RCC 7860 (cell line): ENCODE measurements around the gene TBC1D20.
"Not testable (repeated sequence)": the region's sequence is repeated elsewhere in the genome, so short reads cannot be mapped to it uniquely, and the experiment has no call there.

Source experiments
- DNase-seq: peaks from one replicate; pipeline ENCODE4 v3.0.0-alpha.2; 2015; ENCODE audit warnings: low spot score
- FAIRE-seq: peaks from 2 replicates; lab custom pipeline; 2012; peaks lifted over from hg19 to GRCh38; lab: Jason Lieb, UNC

The TBC1D20 gene

DNA sequence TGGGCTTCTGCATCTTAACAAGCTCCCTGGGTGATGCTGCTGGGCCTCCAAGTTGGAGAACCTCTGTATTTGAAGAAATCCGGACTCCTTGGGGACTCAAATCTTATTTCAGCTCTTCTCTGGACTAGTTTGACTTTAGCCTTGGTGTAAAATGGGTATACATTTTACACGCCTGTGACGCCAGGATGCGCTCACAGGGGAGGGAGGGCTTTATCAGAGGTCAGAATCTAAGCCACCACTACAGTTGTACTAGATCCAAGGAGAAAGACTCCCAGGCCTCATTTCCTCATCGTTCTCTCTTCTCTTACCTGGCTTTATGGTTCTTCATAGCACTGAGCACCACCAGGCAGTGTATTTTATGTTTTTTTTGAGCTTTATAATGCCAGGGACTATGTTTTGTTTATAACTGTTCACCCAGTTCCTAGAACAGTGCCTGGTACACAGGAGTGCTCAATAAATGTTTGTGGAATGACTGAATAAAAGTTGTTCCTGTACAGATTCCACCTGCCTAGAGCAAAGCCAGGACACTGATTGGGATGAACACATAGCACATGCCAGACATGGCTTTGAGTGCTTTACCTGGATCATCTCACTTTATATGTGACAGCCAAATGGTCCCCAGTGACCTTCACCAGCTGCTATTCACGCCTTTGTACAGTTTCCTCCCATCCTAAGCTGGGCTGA lies 59.3 kb downstream of the TBC1D20 start:
- no peak for DNase-seq

DNA sequence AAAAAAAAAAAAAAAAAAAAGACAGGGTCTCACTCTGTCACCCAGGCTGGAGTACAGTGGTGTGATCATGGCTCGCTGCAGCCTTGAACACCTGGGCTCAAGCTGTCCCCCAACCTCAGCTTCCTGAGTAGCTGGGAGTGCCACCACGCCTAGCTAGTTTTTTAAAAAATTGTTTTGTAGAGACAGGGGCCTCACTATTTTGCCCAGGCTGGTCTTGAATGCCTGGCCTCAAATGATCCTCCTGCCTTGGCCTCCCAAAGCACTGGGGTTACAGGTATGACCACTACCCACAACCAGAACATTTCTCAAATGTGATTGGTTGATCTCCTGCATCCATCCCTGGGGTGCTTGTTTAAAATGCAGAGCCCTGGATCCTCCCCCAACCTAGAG lies 59.8 kb downstream of the TBC1D20 start:
- DNase-seq (no peak), FAIRE-seq (no peak)

More for the DNA sequence above, 59.3 kb downstream of the TBC1D20 start:
- no peak for FAIRE-seq

DNA sequence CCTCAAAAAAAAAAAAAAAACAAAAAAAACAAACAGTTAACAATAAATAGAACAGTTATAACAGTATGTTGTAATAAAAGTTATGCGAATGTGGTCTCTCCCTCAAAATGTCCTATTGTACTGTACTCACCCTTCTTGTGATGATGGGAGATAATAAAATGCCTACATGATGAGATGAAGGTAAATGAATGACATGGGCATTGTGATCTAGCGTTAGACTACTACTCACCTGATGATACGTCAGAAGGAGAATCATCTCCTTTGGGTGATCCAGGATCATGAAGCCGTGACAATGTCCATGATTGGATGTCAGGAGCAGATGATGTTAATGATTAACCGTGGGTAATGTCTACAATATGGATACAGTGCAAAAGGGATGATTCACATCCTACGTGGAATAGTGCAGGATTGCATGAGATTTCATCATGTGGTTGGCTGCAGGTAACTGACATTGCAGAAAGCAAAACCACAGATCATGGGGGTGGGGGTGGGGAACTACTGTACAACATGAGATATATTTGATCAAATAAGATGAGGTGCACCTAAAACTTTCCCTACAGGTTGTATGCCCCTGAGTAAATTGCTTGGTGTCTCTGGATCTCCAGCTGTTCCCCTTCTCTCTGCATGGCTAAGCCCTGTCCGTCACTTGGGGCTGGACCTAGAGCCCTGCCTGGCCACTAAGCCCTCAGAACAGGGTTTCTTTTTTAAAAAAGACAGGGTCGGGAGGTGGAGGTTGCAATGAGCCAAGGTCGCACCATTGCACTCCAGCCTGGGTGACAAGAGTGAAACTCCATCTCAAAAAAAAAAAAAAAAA lies 60.4 kb downstream of the TBC1D20 start:
- peak; percentile 99 for FAIRE-seq

DNA sequence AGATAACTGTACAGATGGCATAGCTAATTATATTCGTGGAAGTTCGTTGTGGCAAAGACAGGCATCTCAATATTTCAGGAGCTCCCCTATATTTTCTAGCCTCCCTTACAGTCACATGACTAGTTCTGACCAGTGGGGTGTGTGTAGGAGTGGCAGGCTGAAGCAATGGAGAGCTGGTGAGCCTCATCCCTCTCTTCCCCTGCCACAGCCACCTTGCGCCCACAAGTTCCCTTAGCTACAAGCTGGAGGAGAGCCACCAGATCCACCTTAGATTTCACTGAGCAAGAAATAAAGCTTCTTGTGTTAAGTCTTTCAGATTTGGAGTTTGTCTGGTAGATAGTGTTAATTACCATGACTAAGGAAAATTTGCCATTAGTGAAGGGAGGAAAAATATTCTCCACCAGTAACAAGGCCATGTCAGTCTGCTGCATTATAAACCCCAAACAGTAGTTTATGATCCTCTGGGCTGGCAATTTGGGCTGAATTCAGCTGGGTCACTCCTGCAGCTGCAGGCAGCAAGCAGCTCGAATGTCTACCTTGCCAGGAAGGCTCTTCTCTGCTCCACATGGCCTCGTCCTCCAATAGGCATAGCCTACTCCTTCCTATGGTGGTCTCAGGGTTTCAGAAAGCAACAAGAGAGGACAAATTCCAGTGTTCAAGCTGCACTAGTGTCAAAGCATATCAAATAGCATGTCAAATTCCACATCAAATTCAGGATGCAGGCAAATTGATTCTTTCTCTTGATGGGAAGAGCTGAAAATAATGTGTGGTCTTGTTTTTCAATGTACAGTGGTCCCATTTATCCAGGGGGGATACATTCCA lies 61.7 kb downstream of the TBC1D20 start:
- FAIRE-seq (no peak), DNase-seq (no peak)

More for the DNA sequence above, 60.4 kb downstream of the TBC1D20 start:
- peak; percentile 100 for DNase-seq

DNA sequence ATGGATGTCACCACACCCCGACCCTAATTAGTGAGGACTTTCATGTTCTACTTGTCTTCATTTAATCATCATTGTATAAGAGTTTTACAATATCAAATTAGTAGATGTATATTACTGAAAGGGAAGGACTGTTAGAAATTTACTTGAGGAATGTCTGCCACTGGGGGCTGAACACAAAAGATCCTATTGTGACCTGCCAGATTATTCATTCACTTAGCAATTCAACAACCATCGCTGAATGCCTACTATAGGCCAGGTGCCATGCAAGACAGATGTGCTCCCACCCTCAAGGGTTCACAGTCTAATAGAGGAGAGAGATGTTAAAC lies 62.2 kb downstream of the TBC1D20 start:
- DNase-seq (no peak), FAIRE-seq (no peak)

DNA sequence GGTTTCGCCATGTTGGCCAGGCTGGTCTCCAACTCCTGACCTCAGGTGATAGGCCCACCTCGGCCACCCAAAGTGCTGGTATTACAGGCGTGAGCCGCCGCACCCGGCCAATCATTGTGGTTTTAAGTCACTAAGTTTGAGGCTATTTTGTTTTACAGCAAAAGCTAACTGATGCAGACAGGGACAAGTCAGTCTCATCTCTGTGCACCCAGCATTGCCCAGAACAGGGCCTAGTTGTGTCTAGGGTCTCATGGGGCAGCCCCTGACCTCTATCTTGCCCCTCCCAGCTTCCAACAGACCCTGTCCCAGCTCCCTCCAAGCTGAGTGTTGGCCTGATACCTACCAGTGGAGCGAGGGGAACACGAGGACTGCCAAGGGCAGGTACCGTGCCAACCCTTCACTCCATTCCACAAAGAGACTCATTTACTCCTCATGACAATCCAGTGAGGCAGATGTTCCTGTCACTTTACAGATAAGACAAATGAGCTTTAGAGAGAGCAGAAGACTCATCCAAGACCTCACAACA lies 63.1 kb downstream of the TBC1D20 start:
- FAIRE-seq (no peak), DNase-seq (no peak)

DNA sequence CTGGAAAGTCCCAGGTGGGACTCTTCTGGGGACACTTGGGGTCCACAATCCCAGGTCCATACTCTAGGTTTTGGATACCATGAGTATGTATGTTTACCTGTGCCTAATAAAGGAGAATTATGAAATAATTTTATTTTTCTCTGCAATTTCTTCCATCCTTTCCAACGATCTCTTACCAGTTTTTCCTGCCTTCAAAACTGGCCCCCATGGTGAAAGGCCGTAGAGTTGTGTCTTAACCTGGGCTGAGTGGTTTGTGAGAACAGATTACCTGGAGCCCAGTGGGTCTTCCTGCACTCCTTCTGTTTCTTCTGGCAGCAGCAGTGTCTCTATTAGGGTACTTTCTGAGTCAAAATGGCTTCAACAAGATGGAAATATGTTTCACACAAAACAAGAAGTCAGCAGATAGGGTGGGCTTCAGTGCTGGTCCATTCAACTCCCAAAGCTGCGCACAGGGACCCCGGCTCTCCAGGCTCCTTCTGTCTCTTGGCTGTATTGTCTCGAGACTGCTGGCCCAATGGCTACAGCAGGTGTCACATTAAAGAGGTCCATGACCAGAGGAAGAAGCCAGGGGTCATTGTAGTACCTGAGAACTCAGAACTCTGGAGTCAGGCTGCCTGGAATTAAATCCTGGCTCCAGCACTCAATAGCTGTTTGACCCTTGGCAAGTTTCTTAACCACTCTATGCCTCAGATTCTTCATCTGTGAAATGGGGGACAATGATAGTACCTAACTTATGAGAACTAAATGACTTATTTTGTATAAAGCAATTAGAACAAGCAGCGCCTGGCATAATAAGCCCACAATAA lies 64.7 kb downstream of the TBC1D20 start:
- DNase-seq (no peak), FAIRE-seq (no peak)

DNA sequence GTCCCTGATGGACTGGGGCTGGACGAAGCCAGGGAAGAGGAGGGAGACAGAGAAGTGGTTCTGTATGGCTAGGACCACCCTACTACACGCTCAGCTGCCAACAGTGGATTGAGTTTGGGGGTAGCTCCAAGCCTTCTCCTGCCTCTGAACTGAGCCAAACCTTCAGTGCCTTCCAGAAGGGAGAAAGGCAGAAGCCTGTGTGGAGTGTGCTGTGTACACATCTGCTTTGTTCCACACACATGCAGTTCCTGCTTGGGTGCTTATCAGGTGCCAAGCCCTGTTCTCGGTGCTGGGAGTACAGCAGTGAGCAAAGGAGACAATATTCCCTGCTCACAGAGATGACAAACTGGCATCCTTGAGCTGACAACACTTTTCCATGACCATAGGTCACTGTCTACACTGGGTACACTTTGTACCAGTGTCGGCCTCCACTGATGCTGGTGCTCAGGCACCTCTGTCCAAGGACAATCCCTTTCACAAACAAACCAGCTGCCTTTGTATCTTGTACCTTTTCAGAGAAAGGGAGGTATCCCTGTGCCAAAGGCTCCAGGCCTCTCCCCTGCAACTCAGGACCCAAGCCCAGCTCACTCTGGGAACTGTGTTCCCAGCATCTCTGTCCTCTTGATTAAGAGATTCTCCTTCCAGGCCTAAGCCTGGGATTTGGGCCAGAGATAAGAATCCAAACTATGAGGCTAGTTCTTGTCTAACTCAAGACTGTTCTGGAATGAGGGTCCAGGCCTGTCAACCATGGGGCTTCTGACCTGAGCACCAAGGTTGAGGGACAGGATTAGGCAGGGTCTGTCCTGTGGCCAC lies 65.5 kb downstream of the TBC1D20 start:
- DNase-seq = no peak
- FAIRE-seq = no peak

DNA sequence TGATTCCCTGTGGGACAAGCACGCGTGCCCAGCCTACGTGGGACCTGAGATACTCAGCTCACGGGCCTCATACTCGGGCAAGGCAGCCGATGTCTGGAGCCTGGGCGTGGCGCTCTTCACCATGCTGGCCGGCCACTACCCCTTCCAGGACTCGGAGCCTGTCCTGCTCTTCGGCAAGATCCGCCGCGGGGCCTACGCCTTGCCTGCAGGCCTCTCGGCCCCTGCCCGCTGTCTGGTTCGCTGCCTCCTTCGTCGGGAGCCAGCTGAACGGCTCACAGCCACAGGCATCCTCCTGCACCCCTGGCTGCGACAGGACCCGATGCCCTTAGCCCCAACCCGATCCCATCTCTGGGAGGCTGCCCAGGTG lies 66.1 kb downstream of the TBC1D20 start:
- FAIRE-seq (no peak), DNase-seq (no peak)

DNA sequence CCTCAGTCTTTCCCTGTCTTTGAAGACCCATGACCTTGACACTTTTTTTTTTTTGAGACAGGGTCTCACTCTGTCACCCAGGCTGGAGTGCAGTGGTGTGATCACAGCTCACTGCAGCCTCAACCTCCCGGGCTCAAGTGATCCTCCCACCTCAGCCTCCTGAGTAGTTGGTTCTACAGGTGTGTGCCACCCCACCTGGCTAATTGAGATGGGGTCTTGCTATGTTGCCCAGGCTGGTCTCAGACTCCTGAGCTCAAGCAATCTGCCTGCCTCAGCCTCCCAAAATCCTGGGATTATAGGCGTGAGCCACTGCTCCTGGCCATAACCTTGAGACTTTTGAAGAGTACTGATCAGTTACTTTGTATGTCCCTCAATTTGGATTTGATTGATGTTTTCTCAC lies 69.0 kb downstream of the TBC1D20 start:
- not testable (repeated sequence) for FAIRE-seq, DNase-seq

DNA sequence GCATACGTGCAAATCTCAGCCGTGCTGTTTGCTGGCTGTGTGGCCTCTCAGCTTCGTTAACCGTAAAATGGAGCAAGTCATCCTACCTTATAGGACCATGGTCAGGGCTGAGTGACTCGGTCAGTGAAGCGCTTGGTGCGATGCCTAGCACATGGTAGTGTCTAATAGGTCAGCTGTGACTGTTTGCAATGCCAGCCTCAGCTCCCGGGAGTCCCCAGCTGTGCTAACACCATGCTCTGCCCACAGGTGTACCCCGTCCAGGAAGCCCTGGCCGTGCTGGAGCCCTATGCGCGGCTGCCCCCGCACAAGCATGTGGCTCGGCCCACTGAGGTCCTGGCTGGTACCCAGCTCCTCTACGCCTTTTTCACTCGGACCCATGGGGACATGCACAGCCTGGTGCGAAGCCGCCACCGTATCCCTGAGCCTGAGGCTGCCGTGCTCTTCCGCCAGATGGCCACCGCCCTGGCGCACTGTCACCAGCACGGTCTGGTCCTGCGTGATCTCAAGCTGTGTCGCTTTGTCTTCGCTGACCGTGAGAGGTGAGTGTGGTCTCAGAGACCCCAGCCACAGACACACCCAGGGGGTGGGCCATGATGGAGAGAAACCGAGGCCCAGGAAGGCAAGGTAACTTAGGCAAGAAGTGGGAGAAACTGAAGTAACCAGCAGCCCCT lies 71.2 kb downstream of the TBC1D20 start:
- FAIRE-seq (peak; percentile 97), DNase-seq (peak; percentile 98)

DNA sequence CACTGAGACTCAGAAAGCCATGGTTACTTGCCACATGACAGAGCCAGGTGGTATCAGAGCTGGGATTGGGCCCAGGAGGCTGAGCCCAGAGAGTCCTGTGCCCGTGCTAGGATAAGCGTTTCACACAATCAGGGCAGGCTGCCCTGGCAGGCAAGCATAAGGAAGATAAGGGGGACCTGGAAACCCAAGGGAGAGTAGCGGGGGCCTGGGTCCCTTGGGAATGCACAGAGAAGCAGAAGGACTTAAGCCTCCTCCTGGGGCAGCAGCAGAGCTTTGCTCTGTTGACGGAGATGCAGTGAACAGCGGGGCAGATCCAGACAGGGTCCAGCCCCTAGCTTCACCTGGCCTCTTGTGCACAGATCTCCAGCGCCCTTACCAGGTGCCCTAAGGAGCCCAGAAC lies 73.1 kb downstream of the TBC1D20 start:
- DNase-seq (no peak), FAIRE-seq (no peak)

DNA sequence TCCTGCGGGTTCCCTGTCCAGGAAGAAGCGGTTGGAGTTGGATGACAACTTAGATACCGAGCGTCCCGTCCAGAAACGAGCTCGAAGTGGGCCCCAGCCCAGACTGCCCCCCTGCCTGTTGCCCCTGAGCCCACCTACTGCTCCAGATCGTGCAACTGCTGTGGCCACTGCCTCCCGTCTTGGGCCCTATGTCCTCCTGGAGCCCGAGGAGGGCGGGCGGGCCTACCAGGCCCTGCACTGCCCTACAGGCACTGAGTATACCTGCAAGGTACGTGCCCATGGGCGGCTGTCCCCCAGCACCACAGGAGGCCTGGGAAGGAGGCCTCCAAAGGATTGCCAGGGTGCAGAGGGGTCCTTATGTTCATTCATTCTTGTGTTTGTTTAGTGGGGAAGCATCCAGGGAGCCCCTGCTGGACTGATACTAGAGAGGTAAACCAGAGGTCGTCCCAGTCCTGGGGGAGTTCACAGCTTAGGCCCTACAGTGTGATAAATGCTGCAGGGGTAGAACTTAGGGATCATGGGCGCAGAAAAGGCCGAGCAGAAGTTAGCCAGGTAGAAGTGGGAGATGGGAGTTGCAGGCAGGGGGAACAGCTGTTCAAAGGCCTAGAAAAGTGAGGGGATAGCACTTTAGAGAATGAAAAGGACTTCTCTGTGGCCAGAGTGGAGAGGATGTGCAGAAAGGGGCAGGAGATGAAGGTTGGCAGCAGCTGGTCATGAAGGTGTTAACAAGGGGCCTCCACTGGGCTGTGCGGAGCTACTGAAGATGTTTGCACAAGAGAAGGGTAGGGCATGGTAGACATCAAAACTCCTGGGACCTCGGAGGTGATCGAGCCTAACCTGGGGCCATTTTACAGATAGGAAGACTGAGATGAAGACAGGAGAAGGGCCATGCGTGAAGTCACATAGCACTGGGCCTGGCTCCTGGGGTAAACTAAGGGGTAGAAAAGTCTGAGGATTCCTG lies 74.0 kb downstream of the TBC1D20 start:
- FAIRE-seq (no peak), DNase-seq (no peak)

DNA sequence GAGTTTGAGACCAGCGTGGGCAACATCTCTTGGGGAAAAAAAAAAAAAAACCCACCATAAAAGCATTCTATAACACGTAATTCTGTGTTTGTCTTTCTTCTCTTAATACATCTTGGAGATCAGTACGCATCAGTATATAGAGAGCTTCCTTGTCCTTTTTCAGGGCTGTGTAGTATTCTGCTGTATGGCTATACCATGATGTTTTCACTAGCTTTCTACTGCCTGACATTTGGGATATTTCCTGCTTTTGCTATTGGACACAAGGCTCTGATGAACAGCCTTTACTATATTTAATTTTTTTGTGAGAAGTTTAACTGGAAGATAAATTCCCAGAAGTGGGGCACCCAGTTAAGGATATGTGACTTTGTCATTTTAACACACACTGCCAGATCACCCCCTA lies 74.8 kb downstream of the TBC1D20 start:
- FAIRE-seq = no peak
- no peak for DNase-seq

DNA sequence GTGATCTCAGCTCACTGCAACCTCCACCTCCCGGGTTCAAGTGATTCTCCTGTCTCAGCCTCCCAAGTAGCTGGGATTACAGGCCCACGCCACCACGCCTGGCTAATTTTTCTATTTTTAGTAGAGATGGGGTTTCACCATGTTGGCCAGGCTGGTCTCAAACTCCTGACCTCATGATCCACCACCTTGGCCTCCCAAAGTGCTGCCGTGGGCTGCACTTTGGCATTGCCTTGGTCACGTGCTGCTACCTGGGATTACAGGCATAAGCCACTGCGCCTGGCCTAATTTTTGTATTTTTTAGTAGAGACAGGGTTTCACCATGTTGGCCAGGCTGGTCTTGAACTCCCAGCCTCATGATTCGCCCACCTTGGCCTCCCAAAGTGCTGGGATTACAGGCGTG lies 75.7 kb downstream of the TBC1D20 start:
- FAIRE-seq, DNase-seq: not testable (repeated sequence)
